Sigmoid colon (tissue), 4 donors: ENCODE measurements around the gene ESR2.

Experiments
- EP300 ChIP-seq, 4 donors: sonication (generic); formaldehyde crosslinking; IDR thresholded peaks; one replicate each; pipeline ENCODE4 v1.6.1; 2017; ENCODE audit warnings: antibody characterized with exemption in 4 of 4
- POLR2A ChIP-seq, 2 donors: fragments of 450-650 bp; IDR thresholded peaks; one replicate each; pipeline ENCODE4 v1.6.1; 2016; ENCODE audit warnings: antibody characterized with exemption in 2 of 2, mild to moderate bottlenecking in 2 of 2, moderate library complexity in 2 of 2
- POLR2AphosphoS5 ChIP-seq, 4 donors: sonication (generic); formaldehyde crosslinking; IDR thresholded peaks; one replicate each; pipeline ENCODE4 v1.6.1; 2017; ENCODE audit warnings: antibody characterized with exemption in 4 of 4
- TF ChIP-seq, protein P1 (sequence below), 4 experiments: fragments of 450-650 bp in 3 of 4; fragments of 200-600 bp in 1 of 4; IDR thresholded peaks; one replicate each; pipeline ENCODE4 v1.5.1; 2016 to 2019; ENCODE audit warnings: antibody characterized with exemption in 4 of 4, mild to moderate bottlenecking in 3 of 4, moderate library complexity in 2 of 4

DNA sequence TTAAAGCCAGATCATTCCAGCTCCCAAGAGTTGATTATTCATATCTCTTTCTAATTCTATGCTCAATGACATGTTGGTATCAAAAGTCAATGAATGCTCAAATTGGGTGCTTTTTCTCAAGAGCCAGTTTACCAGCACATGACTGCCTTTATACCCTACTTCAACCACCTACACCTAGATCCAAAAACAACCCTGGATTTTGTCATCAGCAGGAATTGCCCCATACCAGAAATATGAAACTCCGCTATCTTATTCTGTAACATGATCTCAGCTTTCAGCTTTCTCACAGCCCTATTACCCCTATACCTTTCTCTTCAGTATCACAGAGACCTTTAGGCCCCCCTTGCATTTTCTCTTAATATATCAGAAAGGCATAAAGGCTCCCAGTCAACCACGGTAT, 32.3 kb upstream of the ESR2 start:
- TF ChIP-seq POLR2A (IDR thresholded peaks at IDR 0.05) (no peak), EP300 (IDR thresholded peaks at IDR 0.05) (no peak), POLR2AphosphoS5 (IDR thresholded peaks at IDR 0.05) (no peak)
- TF ChIP-seq, protein P1, sequence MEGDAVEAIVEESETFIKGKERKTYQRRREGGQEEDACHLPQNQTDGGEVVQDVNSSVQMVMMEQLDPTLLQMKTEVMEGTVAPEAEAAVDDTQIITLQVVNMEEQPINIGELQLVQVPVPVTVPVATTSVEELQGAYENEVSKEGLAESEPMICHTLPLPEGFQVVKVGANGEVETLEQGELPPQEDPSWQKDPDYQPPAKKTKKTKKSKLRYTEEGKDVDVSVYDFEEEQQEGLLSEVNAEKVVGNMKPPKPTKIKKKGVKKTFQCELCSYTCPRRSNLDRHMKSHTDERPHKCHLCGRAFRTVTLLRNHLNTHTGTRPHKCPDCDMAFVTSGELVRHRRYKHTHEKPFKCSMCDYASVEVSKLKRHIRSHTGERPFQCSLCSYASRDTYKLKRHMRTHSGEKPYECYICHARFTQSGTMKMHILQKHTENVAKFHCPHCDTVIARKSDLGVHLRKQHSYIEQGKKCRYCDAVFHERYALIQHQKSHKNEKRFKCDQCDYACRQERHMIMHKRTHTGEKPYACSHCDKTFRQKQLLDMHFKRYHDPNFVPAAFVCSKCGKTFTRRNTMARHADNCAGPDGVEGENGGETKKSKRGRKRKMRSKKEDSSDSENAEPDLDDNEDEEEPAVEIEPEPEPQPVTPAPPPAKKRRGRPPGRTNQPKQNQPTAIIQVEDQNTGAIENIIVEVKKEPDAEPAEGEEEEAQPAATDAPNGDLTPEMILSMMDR (IDR thresholded peaks at IDR 0.05): no peak
